Activated CD4-positive, CD25-positive, alpha-beta regulatory T cell treated with anti-CD3 and anti-CD28 coated beads, Interleukin-2, amount 50 U/mL, for 24 hours (primary cell): ENCODE data around the gene ZHX3.
A peak's percentile ranks its signal among the peaks of the same experiment; 100 is the strongest.
"Not testable (repeated sequence)": the region's sequence is repeated elsewhere in the genome, so short reads cannot be mapped to it uniquely, and the experiment has no call there.

Source experiments
- ATAC-seq, 2 donors: fragments of 150-1000 bp; cut with Tn5 transposase; one replicate each; pipeline ENCODE4 v1.10.0; 2021; ENCODE audit warnings: mild to moderate bottlenecking in 1 of 2, moderate library complexity in 1 of 2

The ZHX3 gene

DNA sequence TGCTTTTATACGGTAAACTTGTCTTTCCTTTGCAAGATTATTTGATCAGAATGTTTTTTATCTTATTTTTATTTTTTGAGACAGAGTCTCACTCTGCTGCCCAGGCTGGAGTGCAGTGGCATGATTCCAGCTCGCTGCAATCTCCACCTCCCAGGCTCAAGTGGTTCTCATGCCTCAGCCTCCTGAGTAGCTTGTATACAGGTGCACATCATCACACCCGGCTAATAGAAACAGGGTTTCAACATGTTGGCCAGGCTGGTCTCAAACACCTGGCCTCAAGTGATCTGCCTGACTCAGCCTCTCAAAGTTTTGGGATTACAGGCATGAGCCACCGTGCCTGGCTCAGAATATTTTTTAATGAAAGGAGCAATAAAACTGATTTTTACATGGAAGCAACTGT, 14.2 kb upstream of the ZHX3 start:
- no peak for ATAC-seq

DNA sequence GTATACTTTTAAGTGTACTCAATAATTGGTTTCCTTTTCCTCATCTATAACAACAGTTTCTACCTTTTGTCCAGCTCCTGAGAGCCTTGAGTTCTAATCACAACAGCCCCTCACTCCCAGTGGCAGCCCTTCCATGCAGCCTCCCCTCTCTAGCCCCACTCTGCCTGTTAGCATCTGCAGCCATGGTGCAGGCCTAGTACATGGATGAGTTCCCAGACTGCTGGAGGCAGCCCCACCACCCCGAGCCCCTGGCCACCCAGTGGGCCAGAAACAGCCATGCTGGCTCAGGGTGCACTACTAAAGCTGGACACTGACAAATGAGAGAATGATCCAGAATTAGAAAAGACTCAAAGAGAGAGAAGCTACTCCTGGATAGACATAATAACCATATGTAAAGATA, 13.4 kb upstream of the ZHX3 start:
- ATAC-seq: no peak

DNA sequence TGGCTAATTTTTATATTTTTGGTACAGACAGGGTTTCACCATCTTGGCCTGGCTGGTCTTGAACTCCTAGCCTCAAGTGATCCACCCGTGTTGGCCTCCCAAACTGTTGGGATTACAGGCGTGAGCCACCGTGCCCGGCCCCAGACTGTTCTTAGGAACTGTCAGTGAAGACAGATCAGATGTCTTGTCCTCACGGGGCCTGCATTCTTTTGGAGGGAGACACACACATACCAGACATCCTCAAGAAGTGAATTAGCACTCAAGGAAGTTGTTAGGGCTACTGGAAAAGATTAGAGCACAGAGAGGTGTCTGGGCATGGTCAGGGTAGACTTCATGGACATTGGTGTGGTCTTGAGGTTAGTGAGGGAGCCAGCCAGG, 12.8 kb upstream of the ZHX3 start:
- ATAC-seq: no peak

DNA sequence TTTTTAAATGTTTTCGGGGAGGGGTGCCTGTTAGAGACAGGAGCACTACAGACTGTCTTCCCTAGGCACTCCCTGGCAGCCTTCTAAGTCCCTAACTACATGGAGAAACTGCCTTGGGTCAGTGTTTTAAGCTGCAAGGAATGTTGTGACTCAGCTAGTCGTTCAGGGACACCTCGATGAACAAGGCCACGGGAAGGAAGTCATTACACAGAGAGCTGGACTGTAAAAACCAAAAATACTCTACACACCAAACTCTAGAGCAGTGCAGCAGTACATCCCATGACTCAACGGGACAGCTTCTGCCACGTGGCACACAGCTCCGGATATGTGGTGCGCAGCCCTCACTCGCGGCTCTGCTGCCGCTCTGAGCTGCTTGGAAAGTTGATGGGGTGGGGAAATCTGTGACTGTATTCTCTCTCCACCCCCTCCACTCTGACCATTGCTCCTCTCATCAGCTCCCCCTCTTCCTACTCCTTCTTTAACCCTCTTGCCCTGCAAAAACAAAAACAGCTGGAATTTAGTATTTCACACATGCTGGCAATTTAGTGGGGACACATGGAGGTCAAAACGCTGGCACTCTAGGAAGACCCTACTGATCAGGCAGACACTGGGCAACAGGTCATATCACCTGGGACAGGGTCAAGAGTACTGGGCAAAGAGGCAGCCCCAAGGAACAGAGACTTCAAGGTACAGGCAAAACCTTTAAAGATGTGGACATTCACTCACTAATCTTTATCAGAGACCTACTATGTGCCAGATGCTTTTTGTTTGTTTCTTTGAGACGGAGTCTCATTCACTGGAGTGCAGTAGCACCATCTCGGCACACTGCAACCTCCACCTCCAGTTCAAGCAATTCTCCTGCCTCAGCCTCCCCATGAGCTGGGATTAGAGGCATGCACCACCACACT, 12.2 kb upstream of the ZHX3 start:
- ATAC-seq: peak; percentile 99 to 100

DNA sequence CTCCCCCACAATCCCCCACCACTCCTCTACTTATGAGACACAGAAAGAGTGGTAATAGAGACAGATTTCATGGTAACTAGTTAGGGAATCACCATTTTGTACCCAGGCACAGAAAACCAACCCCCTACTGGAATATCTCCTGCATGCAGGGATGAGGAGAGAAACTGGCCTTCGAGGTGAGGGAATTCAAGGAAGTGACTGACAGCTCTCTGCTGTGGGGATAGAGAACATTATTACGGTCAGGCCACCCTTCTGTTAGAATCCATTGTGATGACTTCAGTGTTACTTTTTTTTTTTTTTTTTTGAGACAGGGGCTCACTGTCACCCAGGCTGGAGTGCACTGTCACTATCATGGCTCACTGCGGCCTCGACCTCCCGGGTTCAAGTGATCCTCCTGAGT, 9.6 kb upstream of the ZHX3 start:
- no peak for ATAC-seq

DNA sequence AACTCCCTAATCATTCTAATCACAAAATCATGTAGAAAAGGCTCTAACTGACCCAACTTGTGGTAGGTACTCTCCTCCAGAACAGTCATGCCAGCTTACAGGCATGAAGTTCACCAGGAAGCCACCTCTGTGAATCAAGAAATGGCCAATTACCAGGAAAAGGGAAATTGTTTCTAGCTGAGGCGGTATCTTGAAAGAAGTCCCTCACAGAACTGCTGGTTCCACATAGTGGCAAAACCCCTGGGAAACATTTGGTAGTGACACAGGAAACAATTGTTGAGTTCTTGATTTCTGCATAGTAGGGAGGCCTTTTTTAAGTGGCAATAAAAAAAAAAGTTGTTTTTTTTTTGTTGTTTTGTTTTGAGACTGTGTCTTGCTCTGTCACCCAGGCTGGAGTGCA, 3.4 kb upstream of the ZHX3 start:
- ATAC-seq: no peak

DNA sequence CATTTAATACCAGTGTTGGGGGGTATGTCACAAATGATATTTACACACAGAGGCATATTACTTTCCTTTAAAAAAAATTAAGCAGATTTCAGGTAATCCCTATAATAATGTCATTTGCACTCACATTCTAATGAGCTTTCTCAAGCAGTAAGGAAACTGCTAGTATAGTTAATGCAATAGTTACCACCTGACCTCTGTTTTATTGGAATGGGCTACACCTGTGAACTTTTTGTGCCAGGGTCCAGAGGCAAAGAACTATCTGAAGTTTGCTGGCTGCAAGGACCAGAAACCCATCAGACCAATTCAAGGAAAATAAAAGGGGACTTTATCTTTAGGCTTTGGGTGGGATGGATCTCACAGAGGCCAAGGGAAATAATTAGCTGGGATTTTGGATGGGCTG, 2.9 kb upstream of the ZHX3 start:
- no peak for ATAC-seq

DNA sequence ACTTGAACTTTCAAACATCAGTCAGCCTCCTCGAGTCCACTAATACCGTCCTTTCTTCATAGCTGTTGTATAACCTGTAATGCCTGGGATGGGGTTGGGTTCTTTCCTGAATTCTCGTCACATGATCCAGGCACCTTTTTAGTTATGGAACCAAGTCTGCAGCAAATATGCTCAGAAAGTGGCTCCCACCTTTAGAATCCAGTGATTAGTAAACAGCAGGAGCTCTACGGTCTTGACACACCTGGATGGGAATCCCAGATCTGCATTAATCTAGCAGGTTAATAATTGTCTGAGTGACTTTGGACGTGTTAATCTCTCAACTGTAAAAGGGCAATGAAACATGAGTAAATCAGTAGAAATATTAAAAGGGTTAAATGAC, 729 bp upstream of the ZHX3 start:
- no peak for ATAC-seq

DNA sequence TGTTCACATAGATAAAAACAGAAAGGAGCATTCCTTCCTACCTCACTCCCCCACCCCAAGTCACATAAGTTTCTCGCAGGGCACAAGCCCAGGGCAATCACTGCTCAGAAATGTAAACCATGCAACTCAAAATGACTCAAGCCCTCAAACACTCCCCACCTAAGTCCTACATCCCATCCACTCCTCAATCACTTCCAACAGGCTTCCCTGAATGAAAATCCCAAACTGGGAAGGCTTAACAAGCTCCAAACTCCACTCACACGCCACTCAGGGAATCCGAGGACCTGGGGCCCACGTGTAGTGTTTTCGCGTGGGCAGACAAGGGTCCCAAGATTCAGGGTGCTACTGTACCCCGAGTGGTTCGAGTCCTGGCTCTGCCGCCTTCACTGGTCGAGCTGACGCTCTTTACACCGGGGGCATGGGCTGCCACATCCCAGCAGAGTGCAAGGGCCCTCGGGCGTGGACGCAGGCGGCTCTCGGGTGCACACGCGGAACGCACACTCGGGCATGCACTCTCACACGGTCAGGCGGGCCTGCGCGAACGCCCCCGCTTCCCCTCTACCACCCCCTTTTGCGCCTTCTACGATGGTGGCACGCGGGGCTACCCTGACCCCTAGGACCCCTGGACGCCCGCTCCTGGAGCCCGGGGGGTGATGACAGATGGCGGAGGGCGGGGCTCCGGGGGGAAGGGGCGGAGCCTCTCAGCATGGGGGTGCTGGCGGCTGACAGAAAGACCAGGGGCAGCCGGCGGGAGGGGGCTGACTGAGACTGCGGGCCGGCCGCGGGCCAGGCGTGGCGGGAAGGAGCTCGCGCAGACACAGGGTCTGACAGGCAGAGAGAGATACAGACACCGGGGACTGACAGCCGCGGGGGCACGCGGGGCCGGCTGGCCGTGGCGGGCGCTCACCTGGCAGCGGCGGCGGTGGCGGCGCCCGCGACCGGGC, 657 bp downstream of the ZHX3 start:
- ATAC-seq: peak; percentile 61 to 62

DNA sequence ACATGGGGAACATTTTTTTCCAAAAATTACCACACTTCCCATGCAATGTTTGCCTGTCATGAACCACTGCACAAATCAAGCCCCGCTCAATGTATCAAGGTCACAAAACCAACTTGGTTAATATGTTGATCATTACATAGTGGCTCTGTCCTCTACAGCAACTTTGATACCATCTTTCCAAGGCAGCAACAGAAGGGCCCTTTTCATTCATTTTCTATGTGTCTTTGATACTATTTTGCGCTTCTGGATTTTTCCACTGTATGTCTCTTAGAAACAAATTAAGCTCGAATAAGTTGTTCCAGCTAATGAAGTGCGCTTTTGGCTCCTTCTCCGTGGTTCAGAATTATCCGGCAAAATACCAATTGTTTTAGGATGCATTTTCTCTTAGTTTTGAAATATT, 1.5 kb downstream of the ZHX3 start:
- no peak for ATAC-seq

DNA sequence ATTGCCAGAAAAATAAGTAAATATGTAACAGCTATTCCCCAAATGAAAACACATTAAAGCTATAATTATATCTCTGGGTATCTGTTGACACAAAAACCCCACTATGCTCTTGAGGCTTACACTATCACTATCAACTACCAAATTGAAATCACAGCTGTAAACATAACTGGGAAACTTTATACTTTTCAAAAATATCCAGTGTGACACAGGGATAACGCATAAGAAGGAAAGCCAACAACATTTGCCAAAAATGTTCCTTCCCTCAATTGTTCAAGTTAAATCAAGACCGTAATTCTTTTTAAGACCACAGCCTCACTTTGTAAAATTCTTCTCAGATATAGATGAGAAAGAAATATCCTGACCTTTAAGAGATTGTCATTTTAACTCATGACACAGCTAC, 3.1 kb downstream of the ZHX3 start:
- no peak for ATAC-seq

DNA sequence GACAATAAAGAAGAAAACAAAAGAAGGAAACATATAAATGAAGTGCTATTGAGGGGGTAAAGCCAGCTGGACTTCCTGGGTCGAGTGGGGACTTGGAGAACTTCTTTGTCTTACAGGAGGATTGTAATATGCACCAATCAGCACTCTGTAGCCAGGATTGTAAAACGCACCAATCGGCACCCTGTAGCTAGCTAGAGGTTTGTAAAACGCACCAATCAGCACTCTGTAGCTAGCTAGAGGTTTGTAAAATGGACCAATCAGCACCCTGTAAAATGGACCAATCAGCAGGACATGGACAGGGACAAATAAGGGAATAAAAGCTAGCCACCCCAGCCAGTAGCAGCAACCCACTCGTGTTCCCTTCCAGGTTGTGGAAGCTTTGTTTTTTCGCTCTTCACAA, 5.5 kb downstream of the ZHX3 start:
- ATAC-seq: not testable (repeated sequence)

DNA sequence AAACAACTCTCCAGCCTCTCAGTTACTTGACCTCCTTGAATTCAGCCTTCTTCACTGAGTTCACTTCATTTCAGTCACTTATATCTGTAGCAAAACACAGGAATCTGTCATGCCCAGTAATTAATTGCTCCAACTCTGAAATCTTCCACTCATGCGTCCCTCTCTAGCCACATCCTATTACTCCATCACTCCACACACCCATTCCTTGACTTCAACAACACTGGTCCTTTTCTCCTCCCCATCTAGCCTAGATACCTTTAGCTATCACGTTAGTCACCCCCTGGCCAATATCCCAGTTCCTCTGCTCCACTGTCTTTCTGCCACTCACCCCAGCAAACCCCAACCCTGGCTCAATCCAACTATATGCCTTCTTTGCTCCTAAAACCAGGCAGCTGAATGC, 7.7 kb downstream of the ZHX3 start:
- no peak for ATAC-seq

DNA sequence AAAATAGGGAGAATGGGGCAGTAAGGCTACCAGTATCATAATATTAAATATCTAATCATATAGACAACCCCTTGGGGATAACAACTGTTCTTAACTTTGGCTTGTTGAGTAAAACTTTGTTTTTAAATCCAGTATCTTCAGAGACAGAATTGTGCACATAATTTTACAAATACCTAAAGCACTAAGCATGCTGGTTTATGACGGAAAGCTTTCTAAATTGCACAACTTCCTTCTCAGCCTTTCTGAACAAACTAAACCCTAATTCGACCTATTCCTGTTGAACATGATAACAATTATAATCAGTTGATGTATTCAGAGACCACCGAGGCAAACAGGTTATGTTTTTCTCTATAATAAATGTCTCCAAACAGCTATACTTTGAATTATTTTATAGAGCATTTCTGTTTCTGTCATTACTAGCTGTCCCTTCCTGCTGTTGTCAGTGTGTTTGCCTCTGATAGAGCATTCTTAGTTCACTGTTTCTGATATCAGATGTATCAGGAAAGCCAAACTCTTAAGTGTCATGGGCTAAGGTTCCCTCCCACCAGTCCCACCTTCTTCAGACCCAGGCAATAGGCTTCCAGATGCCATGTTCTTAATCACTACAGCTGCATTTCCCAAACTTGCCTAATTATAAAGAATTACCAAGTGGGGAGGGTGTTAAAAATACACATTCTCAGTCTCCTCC, 8.7 kb downstream of the ZHX3 start:
- no peak for ATAC-seq

DNA sequence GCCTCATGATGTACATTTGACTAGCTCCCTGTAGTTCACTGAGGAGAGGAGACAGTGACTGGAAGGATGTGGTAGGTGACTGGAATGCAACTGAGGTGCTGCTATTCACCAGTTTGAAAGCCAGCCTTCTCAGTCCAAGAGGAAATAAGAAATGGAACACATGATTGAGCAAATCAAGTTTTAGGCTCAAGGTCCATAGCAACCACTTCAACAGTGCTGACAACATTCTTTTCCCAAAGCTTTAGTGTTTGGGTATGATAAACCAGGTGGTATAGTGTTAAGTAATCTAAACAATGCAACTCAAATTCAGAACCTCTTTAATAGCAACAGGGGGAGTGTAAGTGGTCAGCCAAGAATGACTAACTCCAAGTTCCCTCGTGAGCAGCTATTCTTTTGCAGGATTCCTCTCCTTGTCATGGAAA, 9.2 kb downstream of the ZHX3 start:
- ATAC-seq: no peak

DNA sequence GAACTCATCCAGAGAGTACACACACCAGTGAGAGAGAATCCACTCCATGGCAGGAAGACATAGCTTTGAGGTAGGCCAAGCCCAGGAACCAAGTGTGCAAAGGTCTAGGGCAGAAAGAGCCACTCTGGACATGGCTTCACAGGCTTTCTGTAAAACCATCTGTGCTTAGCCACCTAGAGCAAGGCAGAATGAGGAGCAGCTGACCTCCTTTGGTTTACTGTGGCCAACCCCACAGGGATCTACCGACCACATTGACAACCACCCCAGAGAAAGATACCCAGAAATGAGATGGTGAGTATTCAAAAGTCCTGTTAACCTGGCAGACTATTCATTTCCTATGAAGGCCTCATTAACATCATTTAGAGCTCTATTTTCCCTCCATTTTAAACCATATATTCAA, 10.5 kb downstream of the ZHX3 start:
- ATAC-seq: no peak

DNA sequence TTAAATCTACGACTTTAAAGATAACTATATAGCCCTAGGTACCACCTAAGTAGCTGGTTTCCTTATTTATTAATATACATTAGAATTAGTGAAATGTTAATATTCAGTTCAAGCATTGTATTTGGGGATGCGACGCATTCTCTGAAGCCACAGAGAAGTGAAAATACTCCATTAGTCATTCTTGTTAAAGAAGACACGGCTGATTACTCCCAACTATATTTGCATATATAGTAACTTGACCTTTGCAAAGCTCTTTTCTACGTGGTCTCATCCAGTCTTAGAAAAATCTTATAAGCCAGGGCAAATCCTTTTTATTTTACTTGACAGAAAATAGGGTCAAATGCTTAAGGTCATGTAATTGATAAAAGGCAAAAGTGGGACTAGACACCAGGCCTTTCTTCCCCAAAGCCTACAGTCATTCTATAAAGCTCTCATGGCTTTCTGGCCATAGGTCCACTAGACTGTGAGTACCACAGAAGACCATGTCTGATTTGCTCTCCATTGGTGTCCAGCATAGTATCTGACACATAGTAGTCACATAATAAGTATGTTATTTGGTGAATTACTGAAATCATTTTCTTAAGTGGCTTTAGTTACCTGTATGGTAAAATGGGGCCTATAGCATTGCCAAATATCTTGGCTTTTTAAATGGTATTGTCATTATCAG, 11.3 kb downstream of the ZHX3 start:
- peak; percentile 55 to 62 for ATAC-seq

DNA sequence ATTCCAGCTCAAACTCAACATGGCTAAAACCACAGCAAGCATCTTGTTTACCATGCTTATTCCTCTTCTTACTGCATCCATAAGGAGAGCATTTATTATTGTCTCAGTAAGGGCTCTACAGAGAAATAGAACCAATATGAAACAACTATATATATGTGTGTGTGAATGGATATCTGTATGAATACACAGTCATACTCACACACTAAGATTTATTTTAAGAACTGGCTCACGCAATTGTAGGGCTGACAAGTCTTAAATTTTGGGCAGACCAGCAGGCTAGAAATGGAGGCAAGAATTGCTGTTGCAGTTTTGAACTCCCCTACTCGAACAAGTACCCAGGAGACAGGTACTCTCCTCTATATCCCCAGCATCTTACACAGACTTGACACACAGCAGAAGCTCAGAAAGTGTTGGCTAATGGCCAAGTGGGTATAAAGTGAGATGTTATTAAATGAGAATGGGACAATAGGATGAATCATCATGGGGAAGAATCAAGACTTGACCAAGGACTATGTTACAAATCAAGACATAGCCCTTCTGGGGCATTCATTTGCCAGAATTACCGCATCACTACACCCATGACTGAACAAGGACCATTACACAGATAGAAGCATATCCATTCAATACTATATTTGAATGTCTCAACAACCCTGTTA, 13.0 kb downstream of the ZHX3 start:
- ATAC-seq: no peak

DNA sequence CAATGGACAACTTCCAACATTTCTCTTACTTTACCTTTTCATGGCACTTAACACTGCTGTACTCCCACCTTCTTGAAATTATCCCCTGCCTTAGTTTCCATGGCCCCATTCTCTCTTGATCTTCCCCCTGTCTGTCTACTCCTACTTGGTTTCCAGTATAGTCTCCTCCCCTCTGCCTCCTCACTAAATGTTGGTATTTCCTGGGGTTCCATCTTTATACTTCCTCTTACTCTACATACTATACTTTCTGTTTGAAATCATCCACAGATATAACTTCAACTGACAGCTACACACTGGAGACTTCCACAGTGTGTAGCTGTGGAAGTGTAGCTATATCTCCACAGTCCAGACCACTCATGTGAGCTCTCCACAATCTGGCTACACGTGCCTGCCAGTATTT, 13.5 kb downstream of the ZHX3 start:
- ATAC-seq: no peak

DNA sequence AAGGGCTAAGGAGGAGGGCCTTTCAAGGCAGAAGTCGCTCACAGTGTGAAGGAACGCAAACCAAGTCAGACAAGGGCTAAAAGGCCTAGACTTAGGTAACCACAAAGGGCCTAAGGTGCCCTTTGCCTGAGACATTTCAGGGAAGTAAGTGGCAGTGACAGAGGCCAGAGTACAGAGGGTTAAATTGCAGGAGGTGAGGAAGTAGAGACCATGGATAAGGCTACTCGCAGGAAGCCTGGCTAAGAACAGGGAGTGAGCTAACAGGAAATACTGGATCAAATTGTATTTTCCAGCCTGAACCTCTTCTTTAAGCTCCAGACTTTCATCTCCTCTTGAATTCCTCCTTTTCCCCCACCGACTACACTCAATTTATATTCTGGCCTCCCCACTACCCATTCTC, 16.6 kb downstream of the ZHX3 start:
- no peak for ATAC-seq

DNA sequence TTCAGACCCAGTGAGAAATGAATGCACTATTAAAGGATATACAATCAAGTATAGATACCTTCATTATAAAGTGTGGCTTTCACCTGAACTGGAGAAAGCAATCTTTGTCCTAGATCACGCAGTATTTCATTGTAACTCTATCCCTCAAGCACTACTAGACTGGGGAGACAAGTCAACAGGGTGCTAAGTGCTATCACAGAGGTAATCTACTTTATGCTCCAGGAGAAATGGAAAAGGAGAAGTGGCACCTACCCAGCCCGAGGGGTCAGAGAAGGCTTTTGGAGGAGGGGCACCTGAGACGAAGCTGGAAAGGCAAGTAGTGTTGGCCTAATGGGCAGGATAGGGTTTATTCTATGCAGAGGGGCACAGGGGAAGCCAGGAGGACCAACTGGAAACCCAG, 17.1 kb downstream of the ZHX3 start:
- no peak for ATAC-seq

DNA sequence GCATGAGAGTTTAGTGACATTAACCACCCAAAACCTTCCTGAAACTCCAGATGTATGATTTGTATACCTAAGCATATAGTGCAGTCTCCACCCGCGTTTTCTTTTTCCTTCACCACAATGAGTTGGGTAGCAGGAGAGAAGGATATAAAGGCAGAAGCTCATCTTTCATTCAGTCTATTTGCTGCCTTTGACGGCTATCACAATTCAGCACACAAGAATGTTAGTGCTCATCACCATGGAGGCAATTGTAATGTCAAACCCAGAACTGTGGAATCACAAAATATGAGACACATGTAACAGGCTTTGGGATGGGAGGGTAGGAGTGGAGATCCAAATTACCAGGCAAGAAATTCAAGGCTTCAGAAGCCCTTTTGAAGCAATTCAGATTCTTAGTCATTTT, 17.6 kb downstream of the ZHX3 start:
- no peak for ATAC-seq
